Measurements from ENCODE around the gene SAFB2. TPM values are rescaled to one million over a fixed set of nuclear protein-coding genes. Genes with fewer than 3 reads are reported as not detected.

SAFB2 gene
- total and polyA plus RNA-seq, 9 of the 15 experiments (the other 6 are each of a cell fraction or from before 2014, with no cell fraction given): 4.5 to 103 (median 47.3) TPM

DNA sequence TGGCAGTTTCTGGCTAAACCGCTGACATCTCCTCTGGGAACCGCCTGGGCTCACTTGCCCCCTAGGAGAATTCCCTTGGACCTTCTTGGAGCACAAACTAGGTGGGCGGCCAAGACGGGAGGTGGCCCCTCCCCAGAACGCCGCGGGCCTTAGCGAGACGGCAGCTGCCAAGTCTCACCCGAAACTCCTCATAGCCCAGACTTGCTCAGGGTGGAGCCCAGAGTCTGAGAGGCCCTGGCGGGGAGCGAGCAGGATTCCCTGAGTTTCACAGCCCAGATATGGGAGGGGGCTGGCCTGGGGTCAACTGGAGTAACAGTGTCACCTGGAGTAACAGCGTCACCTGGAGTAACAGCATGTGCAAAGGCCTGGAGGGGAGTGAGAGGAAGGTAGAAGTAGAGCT lies 64.9 kb downstream of the SAFB2 start:
- H3K4me3 ChIP-seq: no peak overlapping the region
- no peaks in the 10 kb centered on the region for H3K79me2 ChIP-seq (ENCODE audit: control insufficient read depth, insufficient read depth, low read length)
- H4K20me1 ChIP-seq (replicated peaks; ENCODE audit: control insufficient read depth, insufficient read depth, low read length): no peaks in the 10 kb centered on the region
- no peak for DNase-seq (ENCODE audit: extremely low read depth in 1 of 4, low spot score in 3 of 4)
- peaks cover 18 to 39% of the 10 kb centered on the region in 2 experiments; a peak in 4 of 5 replicates for H3K27me3 ChIP-seq (ENCODE audit: control insufficient read depth in 2 of 2, insufficient read depth in 2 of 2, low read length in 2 of 2)
- H2AFZ ChIP-seq (ENCODE audit: low read depth, low read length): no peak overlapping the region
- H3K9me1 ChIP-seq (ENCODE audit: control insufficient read depth, insufficient read depth, low read length): no peaks in the 10 kb centered on the region
- ChIA-PET CTCF (ENCODE audit: low intra/inter-chr PET ratio) (no interaction called here), POLR2A (interaction anchor here (0.6 to 1.9 kb wide), 3 partner anchors 9 to 126 kb away, joined by 3 to 8 read pairs (median 3); no protein-coding TSS in a partner anchor)
- no peak for TF ChIP-seq USF1 (CRISPR knock-in tag; IDR thresholded peaks at IDR 0.05)
- no peak for TF ChIP-seq HNRNPUL1 (IDR thresholded peaks at IDR 0.05; ENCODE audit: low read length)
- TF ChIP-seq PYGO2 (tag; IDR thresholded peaks at IDR 0.05): no peak
- TF ChIP-seq HNRNPK (IDR thresholded peaks at IDR 0.05; ENCODE audit: low read depth, low read length, poor library complexity, severe bottlenecking): no peak
- intact Hi-C loops (cut with micrococcal nuclease) (no loop called here), in situ Hi-C loops (cut with MboI) (no loop called here)
- WGBS (ENCODE audit: insufficient coverage, low coverage, missing lambda C conversion rate): 6% methylated on average over 13 of the region's 13 CpGs
- BruUV-seq (replicated peaks): no TSS peak
- H3K4me2 ChIP-seq (ENCODE audit: insufficient read depth, low read length): no peak overlapping the region
- H3K9ac ChIP-seq (ENCODE audit: insufficient read depth in 1 of 2, low read depth in 2 of 2, low read length in 2 of 2): no peak overlapping the region
- H3K9me3 ChIP-seq (replicated peaks; ENCODE audit: control insufficient read depth, insufficient read depth, low read depth, low read length): peaks cover 8% of the 10 kb centered on the region
- FAIRE-seq: no peak
- ATAC-seq: no peak
- no peaks in the 10 kb centered on the region for H3K36me3 ChIP-seq (ENCODE audit: control insufficient read depth, insufficient read depth, low read length)
- H3K4me1 ChIP-seq (replicated peaks in 1 of 2; ENCODE audit: control insufficient read depth in 2 of 2, insufficient read depth in 2 of 2, low read length in 2 of 2): peaks cover 0 to 7% of the 10 kb centered on the region in 2 experiments; a peak in 2 of 5 replicates
- no peak overlapping the region for H3K27ac ChIP-seq (ENCODE audit: extremely low read depth, low read depth, low read length)

DNA sequence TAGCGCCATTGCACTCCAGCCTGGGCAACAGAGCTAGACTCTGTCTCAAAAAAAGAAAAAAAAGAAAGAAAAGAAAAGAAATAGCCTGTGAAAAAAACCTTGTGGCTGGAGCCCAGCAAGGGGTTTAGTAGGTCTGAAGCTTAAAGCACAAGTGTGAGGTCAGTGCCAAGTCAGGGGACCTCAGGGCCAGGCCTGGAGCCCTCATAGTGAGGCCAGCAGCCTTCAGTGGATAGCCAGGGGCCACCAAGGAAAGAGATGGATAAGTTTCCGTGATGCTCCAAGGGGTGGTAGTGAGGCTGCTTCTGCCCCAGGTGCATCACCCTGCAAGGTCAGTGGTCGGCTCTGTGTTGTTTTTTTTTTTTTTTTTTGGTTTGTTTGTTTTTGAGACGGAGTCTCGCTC lies 67.7 kb downstream of the SAFB2 start:
- DNase-seq (ENCODE audit: extremely low read depth in 1 of 4, low spot score in 3 of 4) (no peak), FAIRE-seq (no peak), ATAC-seq (no peak)
- ChIA-PET POLR2A (interaction anchor here (0.7 to 1.1 kb wide), 2 partner anchors 25 to 75 kb away, joined by 3 read pairs; no protein-coding TSS in a partner anchor), CTCF (ENCODE audit: low intra/inter-chr PET ratio) (no interaction called here)
- intact Hi-C loops (cut with micrococcal nuclease) (no loop called here), in situ Hi-C loops (cut with MboI) (no loop called here)
- Histone ChIP-seq H3K36me3 (ENCODE audit: control insufficient read depth, insufficient read depth, low read length) (no peaks in the 10 kb centered on the region), H3K4me3 (no peak overlapping the region), H3K4me2 (ENCODE audit: insufficient read depth, low read length) (no peak overlapping the region), H3K9ac (ENCODE audit: insufficient read depth in 1 of 2, low read depth in 2 of 2, low read length in 2 of 2) (no peak overlapping the region), H4K20me1 (replicated peaks; ENCODE audit: control insufficient read depth, insufficient read depth, low read length) (no peaks in the 10 kb centered on the region), H3K4me1 (replicated peaks in 1 of 2; ENCODE audit: control insufficient read depth in 2 of 2, insufficient read depth in 2 of 2, low read length in 2 of 2) (peaks cover 0 to 3% of the 10 kb centered on the region in 2 experiments; a peak in 2 of 5 replicates), H3K9me3 (replicated peaks; ENCODE audit: control insufficient read depth, insufficient read depth, low read depth, low read length) (no peaks in the 10 kb centered on the region), H3K27ac (ENCODE audit: extremely low read depth, low read depth, low read length) (no peak overlapping the region), H3K27me3 (ENCODE audit: control insufficient read depth in 2 of 2, insufficient read depth in 2 of 2, low read length in 2 of 2) (peaks cover 18 to 39% of the 10 kb centered on the region in 2 experiments; a peak in 3 of 5 replicates), H2AFZ (ENCODE audit: low read depth, low read length) (no peak overlapping the region), H3K79me2 (ENCODE audit: control insufficient read depth, insufficient read depth, low read length) (no peaks in the 10 kb centered on the region), H3K9me1 (ENCODE audit: control insufficient read depth, insufficient read depth, low read length) (no peaks in the 10 kb centered on the region)
- 8% methylated on average over 2 of the region's 5 CpGs for WGBS (ENCODE audit: insufficient coverage, low coverage, missing lambda C conversion rate)
- no TSS peak for BruUV-seq (replicated peaks)
- TF ChIP-seq MEF2D (tag; conservative IDR thresholded peaks at IDR 0.05; ENCODE audit: low read depth) (no peak), NEUROD1 (IDR thresholded peaks at IDR 0.05; ENCODE audit: borderline replicate concordance, low read depth, low read length, partially characterized antibody) (no peak), ZNF583 (CRISPR knock-in tag; IDR thresholded peaks at IDR 0.05) (no peak), ZNF175 (CRISPR knock-in tag; IDR thresholded peaks at IDR 0.05; ENCODE audit: low read depth) (no peak), BACH1 (tag; IDR thresholded peaks at IDR 0.05) (no peak), GTF3C2 (IDR thresholded peaks at IDR 0.05; ENCODE audit: borderline replicate concordance, extremely low read depth, insufficient read length) (no peak)

All from K562 (cell line).